Stimulated activated CD8-positive, alpha-beta memory T cell treated with anti-CD3 and anti-CD28 coated beads, Interleukin-12 subunit alpha, Interleukin-12 subunit beta, amount 100 ng/mL, for 24 hours (primary cell): ENCODE data around the gene RNF145.
"Not testable (repeated sequence)": the region's sequence is repeated elsewhere in the genome, so short reads cannot be mapped to it uniquely, and the experiment has no call there.

Source experiments
- DNase-seq: peaks from one replicate; pipeline ENCODE4 v3.0.0-alpha.2; 2020; ENCODE audit errors: extremely low read depth

The RNF145 gene

GRCh38 chr5:159157552-159157951, 51.8 kb downstream of the RNF145 start:
- DNase-seq: no peak

GRCh38 chr5:159156426-159157238, 52.7 kb downstream of the RNF145 start:
- DNase-seq: no peak

- DNase-seq: no peak
Measured at GRCh38 chr5:159155960-159156359, 53.4 kb downstream of the RNF145 start.

- no peak for DNase-seq
Measured at GRCh38 chr5:159152876-159153275, 56.5 kb downstream of the RNF145 start.

- no peak for DNase-seq
Measured at GRCh38 chr5:159149085-159149484, 60.3 kb downstream of the RNF145 start.

- DNase-seq: no peak
Measured at GRCh38 chr5:159147976-159148375, 61.4 kb downstream of the RNF145 start.

- DNase-seq: no peak
Measured at GRCh38 chr5:159146839-159147238, 62.5 kb downstream of the RNF145 start.

GRCh38 chr5:159145160-159145559, 64.2 kb downstream of the RNF145 start:
- DNase-seq: not testable (repeated sequence)

- no peak for DNase-seq
Measured at GRCh38 chr5:159139802-159140201, 69.6 kb downstream of the RNF145 start.

GRCh38 chr5:159135896-159136531, 73.3 kb downstream of the RNF145 start:
- DNase-seq: no peak

- no peak for DNase-seq
Measured at GRCh38 chr5:159133041-159133741, 76.2 kb downstream of the RNF145 start.

- no peak for DNase-seq
Measured at GRCh38 chr5:159132429-159133040, 76.8 kb downstream of the RNF145 start.

GRCh38 chr5:159131951-159132350, 77.4 kb downstream of the RNF145 start:
- no peak for DNase-seq

GRCh38 chr5:159130871-159131270, 78.5 kb downstream of the RNF145 start:
- DNase-seq: no peak

GRCh38 chr5:159128070-159128541, 81.2 kb downstream of the RNF145 start:
- DNase-seq: no peak

GRCh38 chr5:159123700-159124099, 85.7 kb downstream of the RNF145 start:
- DNase-seq: no peak

GRCh38 chr5:159123189-159123588, 86.2 kb downstream of the RNF145 start:
- no peak for DNase-seq

- DNase-seq: no peak
Measured at GRCh38 chr5:159121061-159121460, 88.3 kb downstream of the RNF145 start.

- no peak for DNase-seq
Measured at GRCh38 chr5:159120446-159120845, 88.9 kb downstream of the RNF145 start.

- not testable (repeated sequence) for DNase-seq
Measured at GRCh38 chr5:159119842-159120241, 89.5 kb downstream of the RNF145 start.

- not testable (repeated sequence) for DNase-seq
Measured at GRCh38 chr5:159118958-159119659, 90.2 kb downstream of the RNF145 start.
